WTC11 (cell line): ENCODE measurements around the gene KIDINS220. TPM values are rescaled to one million over a fixed set of nuclear protein-coding genes. Genes with fewer than 3 reads are reported as not detected.

Source experiments
- ATAC-seq: fragments of 200-7000 bp; cut with Tn5 transposase; 2 replicates; pipeline ENCODE4 v1.10.0; 2021; ENCODE audit warnings: mild to moderate bottlenecking, moderate library complexity
- CTCF ChIA-PET: fragments of 300-600 bp; sonication (Branson Sonifier 250); formaldehyde crosslinking; loops from one replicate; lab custom pipeline; 2021; ENCODE audit warnings: antibody characterized with exemption; lab: Charles Lee
- POLR2A ChIA-PET: fragments of 350-600 bp; sonication (Branson Sonifier 250); formaldehyde crosslinking; loops from one replicate; lab custom pipeline; 2021; ENCODE audit warnings: antibody characterized with exemption; lab: Charles Lee
- DNase-seq: peaks from one replicate; pipeline ENCODE4 v3.0.0; 2021; ENCODE audit warnings: low spot score
- H3K27ac Mint-ChIP-seq: 2 replicates; pipeline ENCODE4 v1.8.0; 2021; ENCODE audit warnings: mixed read lengths
- H3K27me3 Mint-ChIP-seq: 2 replicates; pipeline ENCODE4 v1.8.0; 2021; ENCODE audit warnings: low read depth, mild to moderate bottlenecking, moderate library complexity, mixed read lengths
- H3K36me3 Mint-ChIP-seq: 2 replicates; pipeline ENCODE4 v1.8.0; 2021; ENCODE audit warnings: mixed read lengths
- H3K4me1 Mint-ChIP-seq: 2 replicates; pipeline ENCODE4 v1.8.0; 2022; ENCODE audit warnings: mixed read lengths
- H3K4me3 Mint-ChIP-seq: 2 replicates; pipeline ENCODE4 v1.8.0; 2021; ENCODE audit warnings: mild to moderate bottlenecking, moderate library complexity, mixed read lengths
- H3K9me3 Mint-ChIP-seq: 2 replicates; pipeline ENCODE4 v1.8.0; 2021; ENCODE audit warnings: mixed read lengths
- CREB1 ChIP-seq: sonication (generic); formaldehyde crosslinking; IDR thresholded peaks from 2 replicates; pipeline ENCODE4 v1.8.0; 2023; ENCODE audit warnings: mild to moderate bottlenecking, missing genetic modification reagents
- CTCF ChIP-seq: fragments of 200-600 bp; IDR thresholded peaks from 2 replicates; pipeline ENCODE4 v1.8.0; 2022; ENCODE audit warnings: antibody characterized with exemption
- E2F1 ChIP-seq: sonication (generic); formaldehyde crosslinking; IDR thresholded peaks from 2 replicates; pipeline ENCODE4 v1.8.0; 2022; ENCODE audit warnings: mild to moderate bottlenecking, missing genetic modification reagents
- ESRRA ChIP-seq: sonication (generic); formaldehyde crosslinking; IDR thresholded peaks from 2 replicates; pipeline ENCODE4 v1.8.1; 2022; ENCODE audit warnings: mild to moderate bottlenecking, missing genetic modification reagents, borderline replicate concordance
- FOXP4 ChIP-seq: sonication (generic); formaldehyde crosslinking; IDR thresholded peaks from 2 replicates; pipeline ENCODE4 v1.8.0; 2022; ENCODE audit warnings: mild to moderate bottlenecking, missing genetic modification reagents
- GABPB1 ChIP-seq: sonication (generic); formaldehyde crosslinking; IDR thresholded peaks from 2 replicates; pipeline ENCODE4 v1.8.1; 2023; ENCODE audit warnings: mild to moderate bottlenecking, missing genetic modification reagents
- IRF1 ChIP-seq: sonication (generic); formaldehyde crosslinking; IDR thresholded peaks from 2 replicates; pipeline ENCODE4 v1.8.0; 2023; ENCODE audit warnings: missing genetic modification reagents
- MLX ChIP-seq: sonication (generic); formaldehyde crosslinking; IDR thresholded peaks from 2 replicates; pipeline ENCODE4 v1.8.1; 2023; ENCODE audit warnings: mild to moderate bottlenecking, missing genetic modification reagents, moderate library complexity
- NFATC4 ChIP-seq: fragments of 250-450 bp; sonication (Bioruptor Pico); IDR thresholded peaks from 2 replicates; pipeline ENCODE4 v1.9.0; 2021; ENCODE audit warnings: mild to moderate bottlenecking
- NFYB ChIP-seq: sonication (generic); formaldehyde crosslinking; conservative IDR thresholded peaks from 2 replicates; pipeline ENCODE4 v1.8.0; 2022; ENCODE audit warnings: low read depth, missing genetic modification reagents
- OVOL2 ChIP-seq: fragments of 250-450 bp; sonication (Bioruptor Pico); IDR thresholded peaks from 2 replicates; pipeline ENCODE4 v1.9.0; 2021; ENCODE audit warnings: mild to moderate bottlenecking, borderline replicate concordance
- PRDM15 ChIP-seq: sonication (generic); formaldehyde crosslinking; IDR thresholded peaks from 2 replicates; pipeline ENCODE4 v1.8.0; 2022; ENCODE audit warnings: missing genetic modification reagents
- RELA ChIP-seq: sonication (generic); formaldehyde crosslinking; IDR thresholded peaks from 2 replicates; pipeline ENCODE4 v1.8.1; 2022; ENCODE audit warnings: missing genetic modification reagents, mild to moderate bottlenecking, borderline replicate concordance
- SMAD4 ChIP-seq: sonication (generic); formaldehyde crosslinking; IDR thresholded peaks from 2 replicates; pipeline ENCODE4 v1.8.0; 2022; ENCODE audit warnings: mild to moderate bottlenecking, missing genetic modification reagents
- SOX15 ChIP-seq: fragments of 250-450 bp; sonication (Bioruptor Pico); IDR thresholded peaks from 2 replicates; pipeline ENCODE4 v1.9.0; 2021; ENCODE audit warnings: mild to moderate bottlenecking
- TEAD4 ChIP-seq: sonication (generic); formaldehyde crosslinking; IDR thresholded peaks from 2 replicates; pipeline ENCODE4 v1.8.0; 2022; ENCODE audit warnings: mild to moderate bottlenecking, missing genetic modification reagents
- USF1 ChIP-seq: sonication (generic); formaldehyde crosslinking; IDR thresholded peaks from 2 replicates; pipeline ENCODE4 v1.8.0; 2022; ENCODE audit warnings: mild to moderate bottlenecking, missing genetic modification reagents
- ZNF121 ChIP-seq: sonication (generic); formaldehyde crosslinking; IDR thresholded peaks from 2 replicates; pipeline ENCODE4 v1.8.0; 2023; ENCODE audit warnings: missing genetic modification reagents
- total RNA-seq: library from RNA; stranded (reverse); gene quantifications from 3 replicates; pipeline ENCODE4 v1.2.3, GENCODE V29; 2021

KIDINS220 gene
- total RNA-seq, 1 experiment from 2014 or later: 23.9 TPM

- Mint-ChIP-seq H3K27me3 (no peaks in the 10 kb centered on the region), H3K4me3 (no peak overlapping the region), H3K4me1 (no peaks in the 10 kb centered on the region), H3K27ac (no peak overlapping the region), H3K36me3 (peaks cover 8% of the 10 kb centered on the region)
- ATAC-seq (no peak), DNase-seq (no peak)
- CTCF ChIA-PET: no interaction called here
- POLR2A ChIA-PET: no interaction called here
- TF ChIP-seq FOXP4 (CRISPR knock-in tag) (no peak), RELA (CRISPR knock-in tag) (no peak), CTCF (no peak)
- TF ChIP-seq, all 79 proteins: peak for 0
- no peaks in the 10 kb centered on the region for H3K9me3 Mint-ChIP-seq
These were observed 99.7 kb downstream of the KIDINS220 start for GRCh38 chr2:8737571-8738175.

GRCh38 chr2:8732601-8733000 is 104.8 kb downstream of the KIDINS220 start:
- DNase-seq (no peak), ATAC-seq (no peak)
- ChIA-PET POLR2A (no interaction called here), CTCF (interaction anchor here (0.8 kb wide), 1 partner anchor 40 kb away, joined by 3 read pairs; no protein-coding TSS in a partner anchor)
- no peaks in the 10 kb centered on the region for H3K9me3 Mint-ChIP-seq
- TF ChIP-seq SMAD4 (CRISPR knock-in tag) (no peak), USF1 (CRISPR knock-in tag) (no peak), ESRRA (CRISPR knock-in tag) (no peak), PRDM15 (CRISPR knock-in tag) (no peak), E2F1 (CRISPR knock-in tag) (no peak), TEAD4 (CRISPR knock-in tag) (no peak), SOX15 (CRISPR knock-in tag) (no peak), IRF1 (no peak), CTCF (no peak), OVOL2 (CRISPR knock-in tag) (no peak), MLX (no peak), RELA (CRISPR knock-in tag) (no peak), ZNF121 (CRISPR knock-in tag) (no peak), GABPB1 (CRISPR knock-in tag) (no peak), NFATC4 (CRISPR knock-in tag) (no peak), NFYB (CRISPR knock-in tag) (no peak), CREB1 (CRISPR knock-in tag) (no peak)
- H3K36me3 Mint-ChIP-seq: peaks cover 27% of the 10 kb centered on the region
- H3K27ac Mint-ChIP-seq: no peak overlapping the region
- 0 out of 2 replicates have a peak, but pooled peaks cover 4% of the 10 kb centered on the region for H3K4me1 Mint-ChIP-seq
- H3K4me3 Mint-ChIP-seq: no peak overlapping the region
- H3K27me3 Mint-ChIP-seq: no peaks in the 10 kb centered on the region
